Pons (tissue), 1 donor: ENCODE measurements around the gene RAB30.
"Not testable (repeated sequence)": the region's sequence is repeated elsewhere in the genome, so short reads cannot be mapped to it uniquely, and the experiment has no call there.

Experiments used
- DNase-seq: peaks from one replicate; pipeline ENCODE4 v3.0.0-alpha.2; 2016; ENCODE audit warnings: low spot score

The RAB30 gene

GRCh38 chr11:82943430-82943829 is 128.3 kb downstream of the RAB30 start:
- not testable (repeated sequence) for DNase-seq

- no peak for DNase-seq
These were observed 129.3 kb downstream of the RAB30 start for GRCh38 chr11:82942376-82942775.

- no peak for DNase-seq
These were observed 132.2 kb downstream of the RAB30 start for GRCh38 chr11:82939456-82939855.

- DNase-seq: no peak
These were observed 134.1 kb downstream of the RAB30 start for GRCh38 chr11:82937554-82937953.

GRCh38 chr11:82936261-82936660 is 135.4 kb downstream of the RAB30 start:
- no peak for DNase-seq

- DNase-seq: no peak
These were observed 139.1 kb downstream of the RAB30 start for GRCh38 chr11:82932564-82932963.

- no peak for DNase-seq
These were observed 141.0 kb downstream of the RAB30 start for GRCh38 chr11:82930734-82931133.

GRCh38 chr11:82930229-82930628 is 141.5 kb downstream of the RAB30 start:
- DNase-seq: no peak

- no peak for DNase-seq
These were observed 142.6 kb downstream of the RAB30 start for GRCh38 chr11:82929121-82929520.

- DNase-seq: peak; percentile 67
These were observed 144.3 kb downstream of the RAB30 start for GRCh38 chr11:82927264-82927880.

- DNase-seq: no peak
These were observed 147.0 kb downstream of the RAB30 start for GRCh38 chr11:82924522-82925224.
